ENCODE results near the gene ACSM5. TPM values are rescaled to one million over a fixed set of nuclear protein-coding genes. Genes with fewer than 3 reads are reported as not detected.

The ACSM5 gene
- total RNA-seq, 1 donor from 2014 or later = not detected

DNA sequence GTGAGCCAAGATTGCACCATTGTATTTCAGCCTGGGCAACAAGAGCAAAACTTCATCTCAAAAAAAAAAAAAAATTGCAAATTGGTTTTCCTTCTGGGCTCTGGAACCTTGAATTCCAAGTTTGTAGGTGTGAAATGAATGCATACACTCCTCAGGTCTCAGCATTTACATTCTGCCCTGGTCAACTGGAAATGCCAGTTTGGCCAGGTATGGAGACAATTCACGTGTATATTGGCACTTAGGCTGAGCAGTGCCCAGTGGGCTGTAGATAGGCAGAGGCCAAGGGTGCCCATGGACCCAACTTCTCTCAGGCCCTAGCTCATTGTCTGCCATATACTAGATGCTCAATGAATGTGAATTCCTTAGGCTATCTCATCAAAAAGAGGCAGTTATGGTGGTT is 20.5 kb upstream of the ACSM5 start:
- DNase-seq = no peak
- H3K36me3 Mint-ChIP-seq (ENCODE audit: low read depth) = no peaks in the 10 kb centered on the region
- intact Hi-C loops (cut with micrococcal nuclease) = no loop called here
- H3K4me3 Mint-ChIP-seq = no peak overlapping the region
- no peaks in the 10 kb centered on the region for H3K27me3 Mint-ChIP-seq
- H3K9me3 Mint-ChIP-seq = no peaks in the 10 kb centered on the region
- H3K27ac Mint-ChIP-seq = no peak overlapping the region
- H3K4me1 Mint-ChIP-seq = no peaks in the 10 kb centered on the region

DNA sequence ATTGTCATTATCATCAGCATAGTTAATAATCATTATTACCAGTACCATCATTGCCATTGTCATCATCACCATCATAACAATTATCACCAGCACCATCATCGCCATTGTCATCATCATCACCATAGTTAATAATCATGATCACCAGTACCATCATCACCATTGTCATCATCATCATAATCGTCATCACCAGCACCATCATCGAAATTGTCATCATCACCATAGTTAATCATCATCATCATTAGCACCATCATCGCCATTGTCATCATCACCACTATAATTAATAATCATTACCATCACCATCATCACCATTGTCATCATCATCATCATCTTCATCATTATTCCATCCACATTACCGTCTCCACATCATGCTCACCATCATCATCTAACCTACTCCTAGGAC is 18.3 kb upstream of the ACSM5 start:
- no peaks in the 10 kb centered on the region for H3K27me3 Mint-ChIP-seq
- H3K4me1 Mint-ChIP-seq = no peaks in the 10 kb centered on the region
- H3K27ac Mint-ChIP-seq = no peak overlapping the region
- no peaks in the 10 kb centered on the region for H3K9me3 Mint-ChIP-seq
- DNase-seq = no peak
- intact Hi-C loops (cut with micrococcal nuclease) = no loop called here
- H3K36me3 Mint-ChIP-seq (ENCODE audit: low read depth) = no peaks in the 10 kb centered on the region
- H3K4me3 Mint-ChIP-seq = no peak overlapping the region

DNA sequence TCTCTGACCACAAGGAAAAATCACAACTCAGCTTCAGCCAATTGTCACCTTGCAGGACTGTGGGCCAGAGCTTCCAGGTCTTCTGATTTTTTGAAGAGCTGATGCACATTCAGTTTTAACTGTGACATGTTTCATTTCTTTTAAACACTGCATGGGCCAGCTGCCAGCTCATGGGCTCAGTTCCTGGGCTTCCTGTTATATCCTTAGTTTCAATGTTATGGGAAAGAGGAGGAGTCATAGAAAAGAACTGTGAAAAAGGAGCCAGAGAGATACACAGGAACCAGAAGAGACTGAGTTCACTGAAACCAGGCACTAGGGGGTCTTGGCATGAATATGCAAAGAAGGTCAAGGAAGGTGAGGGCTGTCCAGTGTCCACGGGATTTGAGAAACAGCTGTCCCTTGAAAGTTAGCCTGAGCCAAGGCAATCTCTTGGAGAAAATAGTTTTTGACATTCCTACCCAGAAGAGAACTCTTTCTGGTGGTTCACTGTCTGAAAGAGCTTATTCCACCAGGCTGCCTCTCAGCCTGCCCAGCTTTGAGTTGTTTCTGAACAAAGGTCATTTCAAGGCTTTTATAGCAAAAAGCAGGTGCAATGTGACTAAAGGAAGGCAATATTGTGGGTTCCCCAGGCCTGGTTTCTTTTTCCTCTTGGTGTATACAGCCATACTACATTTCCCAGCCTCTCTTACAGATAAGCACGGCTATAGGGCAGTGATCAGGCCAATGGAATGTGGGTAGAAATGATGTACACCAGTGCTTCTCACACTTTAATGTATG is 15.3 kb upstream of the ACSM5 start:
- Mint-ChIP-seq H3K27ac (no peak overlapping the region), H3K4me1 (no peaks in the 10 kb centered on the region)

DNA sequence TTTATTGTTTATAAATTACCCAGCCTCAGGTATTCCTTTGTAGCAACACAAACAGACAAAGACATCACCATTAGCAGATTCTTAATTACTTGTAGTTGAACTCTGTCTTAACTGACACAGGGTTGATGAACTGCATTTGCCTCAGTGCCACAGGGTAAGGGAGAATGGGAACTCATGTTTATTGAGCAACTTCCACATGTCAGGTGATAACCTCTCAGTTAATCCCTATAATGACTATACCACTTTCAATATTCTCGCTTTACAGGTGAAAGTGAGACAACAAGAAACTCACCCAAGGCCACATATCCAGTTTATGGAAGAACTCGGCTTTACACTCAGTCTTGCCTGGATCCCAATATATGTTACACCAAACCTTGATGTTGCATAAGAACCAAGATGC is 13.4 kb upstream of the ACSM5 start:
- intact Hi-C loops (cut with micrococcal nuclease) = no loop called here
- no peak for DNase-seq
- no peaks in the 10 kb centered on the region for H3K4me1 Mint-ChIP-seq
- no peaks in the 10 kb centered on the region for H3K9me3 Mint-ChIP-seq
- no peak overlapping the region for H3K4me3 Mint-ChIP-seq
- no peaks in the 10 kb centered on the region for H3K36me3 Mint-ChIP-seq (ENCODE audit: low read depth)
- no peaks in the 10 kb centered on the region for H3K27me3 Mint-ChIP-seq
- H3K27ac Mint-ChIP-seq = no peak overlapping the region

More for the DNA sequence above, 15.3 kb upstream of the ACSM5 start:
- intact Hi-C loops (cut with micrococcal nuclease) = no loop called here
- Mint-ChIP-seq H3K4me3 (no peak overlapping the region), H3K9me3 (no peaks in the 10 kb centered on the region), H3K36me3 (ENCODE audit: low read depth) (no peaks in the 10 kb centered on the region), H3K27me3 (no peaks in the 10 kb centered on the region)
- DNase-seq = no peak

GRCh38 chr16:20396846-20397467 is 12.4 kb upstream of the ACSM5 start:
- Mint-ChIP-seq H3K9me3 (no peaks in the 10 kb centered on the region), H3K36me3 (ENCODE audit: low read depth) (no peaks in the 10 kb centered on the region), H3K4me1 (no peaks in the 10 kb centered on the region), H3K27me3 (no peaks in the 10 kb centered on the region), H3K4me3 (no peak overlapping the region), H3K27ac (no peak overlapping the region)
- DNase-seq = no peak
- intact Hi-C loops (cut with micrococcal nuclease) = no loop called here

- intact Hi-C loops (cut with micrococcal nuclease) = no loop called here
Measured at GRCh38 chr16:20397468-20398074, 11.8 kb upstream of the ACSM5 start.

DNA sequence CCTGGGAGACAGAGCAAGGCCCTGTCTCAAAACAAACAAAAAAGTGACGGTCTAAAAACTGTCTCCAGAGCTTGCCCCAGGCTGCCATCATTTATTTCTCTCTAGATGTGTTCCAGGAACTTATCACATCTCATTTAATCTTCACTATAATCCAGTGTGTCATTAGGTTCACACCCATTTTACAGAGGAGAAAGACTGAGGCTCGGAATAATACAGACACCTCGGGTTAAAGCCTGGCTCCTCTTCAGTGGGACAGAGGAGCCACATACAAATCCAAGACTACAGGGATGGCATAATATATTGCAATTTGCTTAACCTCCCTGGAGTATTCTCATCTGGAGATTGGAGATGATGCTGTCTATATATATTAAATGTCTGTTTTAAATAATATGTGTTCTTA is 10.7 kb upstream of the ACSM5 start:
- H3K36me3 Mint-ChIP-seq (ENCODE audit: low read depth) = no peaks in the 10 kb centered on the region
- no peaks in the 10 kb centered on the region for H3K27me3 Mint-ChIP-seq
- DNase-seq = no peak
- intact Hi-C loops (cut with micrococcal nuclease) = no loop called here
- no peak overlapping the region for H3K4me3 Mint-ChIP-seq
- no peak overlapping the region for H3K27ac Mint-ChIP-seq
- H3K4me1 Mint-ChIP-seq = no peaks in the 10 kb centered on the region
- no peaks in the 10 kb centered on the region for H3K9me3 Mint-ChIP-seq

More at GRCh38 chr16:20397468-20398074, 11.8 kb upstream of the ACSM5 start:
- H3K4me3 Mint-ChIP-seq = no peak overlapping the region
- no peak overlapping the region for H3K27ac Mint-ChIP-seq
- H3K36me3 Mint-ChIP-seq (ENCODE audit: low read depth) = no peaks in the 10 kb centered on the region
- no peaks in the 10 kb centered on the region for H3K27me3 Mint-ChIP-seq
- DNase-seq = no peak
- no peaks in the 10 kb centered on the region for H3K9me3 Mint-ChIP-seq
- H3K4me1 Mint-ChIP-seq = no peaks in the 10 kb centered on the region

DNA sequence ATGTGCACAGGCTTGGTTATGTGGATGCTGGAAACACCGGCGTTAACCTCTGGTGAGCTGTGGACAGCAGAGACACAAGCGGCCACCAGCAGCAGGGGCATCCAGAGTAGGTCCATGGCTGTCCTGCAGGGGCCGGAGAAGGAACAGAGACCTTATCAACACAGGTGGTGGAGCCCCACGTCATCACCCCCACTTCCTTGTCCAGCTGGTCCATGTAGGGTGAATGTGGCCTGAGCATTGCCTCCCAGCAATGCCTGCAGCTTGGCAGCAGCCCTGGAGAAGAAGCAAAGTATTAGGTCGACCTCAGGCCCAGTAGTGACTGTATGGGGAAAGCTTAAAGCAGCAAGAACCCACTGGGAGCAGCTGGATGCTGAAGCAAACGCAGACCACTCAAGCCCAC is 10.1 kb upstream of the ACSM5 start:
- Mint-ChIP-seq H3K4me3 (no peak overlapping the region), H3K27me3 (no peaks in the 10 kb centered on the region), H3K4me1 (no peaks in the 10 kb centered on the region), H3K27ac (no peak overlapping the region), H3K36me3 (ENCODE audit: low read depth) (no peaks in the 10 kb centered on the region), H3K9me3 (no peaks in the 10 kb centered on the region)
- DNase-seq = no peak
- intact Hi-C loops (cut with micrococcal nuclease) = no loop called here

DNA sequence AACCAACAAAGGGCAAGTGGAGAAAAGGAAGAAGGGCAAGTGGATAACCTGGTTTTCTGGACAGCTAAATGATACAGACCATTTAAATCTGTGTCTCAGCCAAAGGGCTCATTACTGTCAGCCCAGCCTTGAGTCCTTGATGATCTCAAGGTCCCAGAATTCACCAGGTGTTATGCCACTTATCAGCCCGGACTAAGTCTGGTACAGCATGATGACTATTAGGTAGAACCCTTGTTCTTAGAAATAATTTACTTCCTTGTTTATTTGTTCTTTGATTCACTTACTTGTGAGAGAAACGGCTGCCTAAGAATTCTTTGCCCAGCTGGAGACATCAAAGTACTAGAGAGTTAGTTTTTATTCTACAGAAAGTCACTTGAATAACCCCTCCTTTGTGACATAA is 8.3 kb upstream of the ACSM5 start:
- intact Hi-C loops (cut with micrococcal nuclease) = no loop called here
- Mint-ChIP-seq H3K4me1 (no peaks in the 10 kb centered on the region), H3K27me3 (no peaks in the 10 kb centered on the region)

DNA sequence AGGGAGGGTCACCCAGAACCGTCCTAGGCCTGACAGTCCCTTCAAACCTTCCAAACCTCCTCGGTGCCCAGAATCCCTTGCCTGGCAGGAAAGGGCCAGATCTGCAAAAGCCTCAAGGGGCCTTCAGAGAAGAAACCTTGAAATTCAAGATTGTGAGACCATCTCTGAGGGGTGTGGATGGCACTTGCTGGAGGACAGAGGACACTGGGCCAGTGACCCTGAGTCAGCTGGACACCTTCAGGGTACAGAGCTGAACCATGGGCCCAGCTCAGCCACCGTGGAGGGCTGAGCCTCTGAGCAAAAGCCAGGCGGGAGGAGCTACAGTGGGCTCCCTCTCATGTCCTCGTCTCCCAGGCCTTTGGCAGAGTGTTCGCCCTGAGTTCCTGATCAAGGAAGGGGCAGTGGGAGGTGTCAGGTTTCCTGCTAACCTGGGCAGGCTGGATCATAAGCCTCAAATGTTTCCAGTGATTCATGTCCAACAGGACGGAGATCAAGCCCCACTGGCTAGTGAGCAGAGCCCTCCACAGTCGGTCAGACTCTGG is 7.8 kb upstream of the ACSM5 start:
- no peak overlapping the region for H3K27ac Mint-ChIP-seq
- no peaks in the 10 kb centered on the region for H3K27me3 Mint-ChIP-seq
- intact Hi-C loops (cut with micrococcal nuclease) = no loop called here
- no peaks in the 10 kb centered on the region for H3K9me3 Mint-ChIP-seq
- no peaks in the 10 kb centered on the region for H3K4me1 Mint-ChIP-seq
- no peak overlapping the region for H3K4me3 Mint-ChIP-seq
- DNase-seq = no peak
- no peaks in the 10 kb centered on the region for H3K36me3 Mint-ChIP-seq (ENCODE audit: low read depth)

More for the DNA sequence above, 8.3 kb upstream of the ACSM5 start:
- no peak for DNase-seq
- H3K4me3 Mint-ChIP-seq = no peak overlapping the region
- H3K9me3 Mint-ChIP-seq = no peaks in the 10 kb centered on the region
- H3K27ac Mint-ChIP-seq = no peak overlapping the region
- H3K36me3 Mint-ChIP-seq (ENCODE audit: low read depth) = no peaks in the 10 kb centered on the region

DNA sequence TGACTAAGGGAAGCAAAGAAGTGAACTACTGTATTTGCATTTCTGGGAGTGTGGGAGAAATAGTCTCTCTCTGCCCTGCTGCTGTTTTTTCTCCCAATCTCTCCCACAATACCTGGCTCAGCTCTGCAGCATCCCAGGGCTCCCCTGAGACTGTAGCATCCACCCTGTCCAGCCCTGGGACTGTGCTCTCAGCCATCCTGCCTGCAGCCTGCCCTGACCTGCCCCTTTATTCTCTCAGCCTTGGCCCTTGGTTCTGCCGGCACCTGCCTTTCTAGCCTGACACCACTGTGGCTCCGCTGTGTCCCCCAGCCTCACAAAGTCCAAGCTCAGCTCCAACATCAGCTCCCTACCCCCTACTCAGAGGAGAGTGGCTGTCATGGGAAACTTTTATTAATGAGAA is 6.7 kb upstream of the ACSM5 start:
- Mint-ChIP-seq H3K9me3 (no peaks in the 10 kb centered on the region), H3K27me3 (no peaks in the 10 kb centered on the region), H3K4me1 (no peaks in the 10 kb centered on the region), H3K4me3 (no peak overlapping the region), H3K27ac (no peak overlapping the region), H3K36me3 (ENCODE audit: low read depth) (no peaks in the 10 kb centered on the region)
- intact Hi-C loops (cut with micrococcal nuclease) = no loop called here
- DNase-seq = no peak

GRCh38 chr16:20404637-20405036 is 4.7 kb upstream of the ACSM5 start, which contains the start of gene PDILT:
Gene PDILT, minus strand, starts transcription at chr16:20404737. Its CDS starts 5,437 bp downstream, at chr16:20399300.
- no peaks in the 10 kb centered on the region for H3K4me1 Mint-ChIP-seq
- H3K36me3 Mint-ChIP-seq (ENCODE audit: low read depth) = no peaks in the 10 kb centered on the region
- no peak for DNase-seq
- no peak within 1 kb of the TSS for H3K27ac Mint-ChIP-seq
- H3K9me3 Mint-ChIP-seq = no peaks in the 10 kb centered on the region
- intact Hi-C loops (cut with micrococcal nuclease) = no loop called here
- H3K4me3 Mint-ChIP-seq = no peak within 1 kb of the TSS
- H3K27me3 Mint-ChIP-seq = no peaks in the 10 kb centered on the region

DNA sequence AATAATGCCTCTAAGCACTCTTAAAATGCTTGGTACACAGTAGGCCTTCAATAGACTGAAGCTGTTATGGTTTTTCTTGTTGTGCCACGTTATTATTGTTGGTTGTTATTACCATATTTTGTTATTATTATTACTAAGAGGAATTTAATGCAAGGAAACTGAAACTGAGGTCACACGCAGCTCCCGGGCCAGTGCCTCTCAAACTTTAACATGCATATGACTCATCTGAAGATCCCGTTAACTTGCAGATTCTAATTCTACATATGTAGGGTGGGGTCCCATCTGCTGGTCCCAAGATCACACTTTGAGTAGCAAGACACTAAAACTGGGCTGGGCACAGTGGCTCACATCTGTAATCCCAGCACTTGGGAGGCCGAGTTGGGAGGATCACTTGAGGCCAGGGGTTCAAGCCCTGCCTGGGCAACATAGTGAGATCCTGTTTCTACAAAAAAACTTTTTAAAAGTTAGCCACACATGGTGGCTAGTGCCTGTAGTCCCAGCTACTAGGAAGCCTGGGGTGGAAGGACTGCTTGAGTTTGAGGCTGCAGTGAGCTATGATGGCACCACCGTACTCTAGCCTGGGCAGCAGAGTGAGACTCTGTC is 888 bp downstream of the ACSM5 start:
- no peak for DNase-seq
- intact Hi-C loops (cut with micrococcal nuclease) = no loop called here
- Mint-ChIP-seq H3K4me1 (no peaks in the 10 kb centered on the region), H3K27ac (no peak overlapping the region), H3K9me3 (no peaks in the 10 kb centered on the region), H3K4me3 (no peak overlapping the region), H3K27me3 (peaks cover 6% of the 10 kb centered on the region), H3K36me3 (ENCODE audit: low read depth) (no peaks in the 10 kb centered on the region)

DNA sequence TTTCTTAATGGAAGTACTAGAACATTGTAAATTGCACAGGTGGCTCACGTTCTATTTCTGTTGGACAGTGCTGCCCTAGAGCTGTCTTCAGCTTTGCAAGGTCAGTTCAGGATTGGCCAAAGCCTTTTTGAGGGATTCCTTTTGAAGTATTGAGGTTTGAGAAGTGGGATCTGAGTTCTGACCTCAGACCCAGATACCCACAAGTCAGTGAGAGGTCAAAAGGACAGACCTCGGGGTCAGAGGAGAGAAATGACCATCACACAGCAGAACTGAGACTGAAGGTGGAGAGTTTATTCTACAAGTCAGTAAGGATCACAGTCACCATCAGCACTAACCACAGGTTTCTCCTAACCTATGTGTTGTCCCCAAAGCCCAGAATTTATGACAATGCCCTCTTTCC is 1.7 kb downstream of the ACSM5 start:
- Mint-ChIP-seq H3K36me3 (ENCODE audit: low read depth) (no peaks in the 10 kb centered on the region), H3K27ac (no peak overlapping the region), H3K4me1 (no peaks in the 10 kb centered on the region), H3K9me3 (no peaks in the 10 kb centered on the region), H3K4me3 (no peak overlapping the region), H3K27me3 (peaks cover 8% of the 10 kb centered on the region)
- intact Hi-C loops (cut with micrococcal nuclease) = no loop called here
- no peak for DNase-seq

Data from activated CD4-positive, alpha-beta T cell treated with anti-CD3 and anti-CD28 coated beads, Interleukin-2, amount 10 ng/mL, durations not matched to agents 24 days and 14 days (primary cell).